Thyroid gland (tissue), 4 donors: ENCODE measurements around the gene SMR3B.

Source experiments
- CTCF ChIP-seq, 6 experiments: fragments of 200-600 bp in 3 of 6; fragments of 450-650 bp in 3 of 6; sonication (generic) in 3 of 6; IDR thresholded peaks; one replicate each; pipeline ENCODE4 v1.5.1; 2016 to 2019; ENCODE audit warnings: antibody characterized with exemption in 6 of 6, mild to moderate bottlenecking in 2 of 6, inconsistent platforms in 1 of 6, moderate library complexity in 1 of 6
- POLR2A ChIP-seq, 2 donors: fragments of 450-650 bp; IDR thresholded peaks; one replicate each; pipeline ENCODE4 v1.6.1; 2017; ENCODE audit warnings: antibody characterized with exemption in 2 of 2, mild to moderate bottlenecking in 2 of 2, moderate library complexity in 1 of 2

- TF ChIP-seq CTCF (IDR thresholded peaks at IDR 0.05) = no peak
- no peak for TF ChIP-seq POLR2A (IDR thresholded peaks at IDR 0.05)
Measured at GRCh38 chr4:70405765-70406164, 22.8 kb downstream of the SMR3B start.
